Chondrocyte (in vitro differentiated cells): Measurements from ENCODE around the gene ADGRE1. TPM values are rescaled to one million over a fixed set of nuclear protein-coding genes. Genes with fewer than 3 reads are reported as not detected.

Source experiments
- DNase-seq: peaks from one replicate; pipeline ENCODE4 v3.0.0; 2021; ENCODE audit warnings: mixed read lengths, low spot score
- H3K27ac Mint-ChIP-seq: one replicate; pipeline ENCODE4 v1.8.0; 2021; ENCODE audit warnings: mild to moderate bottlenecking, moderate library complexity, mixed read lengths; ENCODE audit not compliant: unreplicated experiment
- H3K27me3 Mint-ChIP-seq: 2 replicates; pipeline ENCODE4 v1.8.0; 2021; ENCODE audit warnings: low read depth, mixed read lengths
- H3K36me3 Mint-ChIP-seq: 2 replicates; pipeline ENCODE4 v1.8.0; 2021; ENCODE audit warnings: low read depth, mixed read lengths
- H3K4me1 Mint-ChIP-seq: 2 replicates; pipeline ENCODE4 v1.8.0; 2021; ENCODE audit warnings: low read depth, mild to moderate bottlenecking, mixed read lengths
- H3K4me3 Mint-ChIP-seq: one replicate; pipeline ENCODE4 v1.8.0; 2021; ENCODE audit warnings: mild to moderate bottlenecking, moderate library complexity, mixed read lengths; ENCODE audit not compliant: unreplicated experiment
- H3K9me3 Mint-ChIP-seq: 2 replicates; pipeline ENCODE4 v1.8.0; 2021; ENCODE audit warnings: low read depth, mixed read lengths
- CTCF ChIP-seq: fragments of 200-600 bp; sonication (generic); IDR thresholded peaks from 2 replicates; pipeline ENCODE4 v1.5.0; 2021; ENCODE audit warnings: antibody characterized with exemption, mild to moderate bottlenecking, moderate library complexity
- total RNA-seq: library from RNA; stranded (reverse); gene quantifications from 3 replicates; pipeline ENCODE4 v1.2.1, GENCODE V29; 2021

ADGRE1 gene
- total RNA-seq, 1 donor from 2014 or later = not detected

- Mint-ChIP-seq H3K27me3 (no peaks in the 10 kb centered on the region), H3K27ac (no peak overlapping the region), H3K4me1 (no peaks in the 10 kb centered on the region), H3K9me3 (peaks cover 26% of the 10 kb centered on the region), H3K36me3 (no peaks in the 10 kb centered on the region), H3K4me3 (no peak overlapping the region)
- TF ChIP-seq CTCF = no peak
- DNase-seq = no peak
These were observed 42.8 kb downstream of the ADGRE1 start for GRCh38 chr19:6930190-6930589.

GRCh38 chr19:6935069-6935468, 47.7 kb downstream of the ADGRE1 start:
- Mint-ChIP-seq H3K36me3 (no peaks in the 10 kb centered on the region), H3K4me3 (no peak overlapping the region), H3K27ac (no peak overlapping the region), H3K9me3 (peaks cover 22% of the 10 kb centered on the region), H3K27me3 (no peaks in the 10 kb centered on the region), H3K4me1 (no peaks in the 10 kb centered on the region)
- TF ChIP-seq CTCF = no peak
- no peak for DNase-seq

GRCh38 chr19:6935618-6936017, 48.2 kb downstream of the ADGRE1 start:
- TF ChIP-seq CTCF = no peak
- H3K4me3 Mint-ChIP-seq = no peak overlapping the region
- no peak for DNase-seq
- no peaks in the 10 kb centered on the region for H3K27me3 Mint-ChIP-seq
- H3K9me3 Mint-ChIP-seq = peaks cover 24% of the 10 kb centered on the region
- no peak overlapping the region for H3K27ac Mint-ChIP-seq
- no peaks in the 10 kb centered on the region for H3K36me3 Mint-ChIP-seq
- H3K4me1 Mint-ChIP-seq = no peaks in the 10 kb centered on the region

GRCh38 chr19:6945733-6946132, 58.4 kb downstream of the ADGRE1 start:
- Mint-ChIP-seq H3K36me3 (no peaks in the 10 kb centered on the region), H3K9me3 (peaks cover 2% of the 10 kb centered on the region), H3K27ac (no peak overlapping the region), H3K27me3 (peaks cover 3% of the 10 kb centered on the region), H3K4me1 (peaks cover 4% of the 10 kb centered on the region), H3K4me3 (no peak overlapping the region)
- DNase-seq = no peak
- no peak for TF ChIP-seq CTCF

GRCh38 chr19:6947745-6948144, 60.4 kb downstream of the ADGRE1 start:
- no peak for TF ChIP-seq CTCF
- peaks cover 2% of the 10 kb centered on the region for H3K9me3 Mint-ChIP-seq
- no peaks in the 10 kb centered on the region for H3K36me3 Mint-ChIP-seq
- no peak overlapping the region for H3K27ac Mint-ChIP-seq
- peaks cover 4% of the 10 kb centered on the region for H3K4me1 Mint-ChIP-seq
- no peak for DNase-seq
- no peaks in the 10 kb centered on the region for H3K27me3 Mint-ChIP-seq
- H3K4me3 Mint-ChIP-seq = no peak overlapping the region
